Measurements from ENCODE around the gene ACE. TPM values are rescaled to one million over a fixed set of nuclear protein-coding genes. Genes with fewer than 3 reads are reported as not detected.
A peak's percentile ranks its signal among the peaks of the same experiment; 100 is the strongest.

The ACE gene
- 244 TPM for polyA plus RNA-seq
- long read RNA-seq, donor 1, full-length matches to known transcripts, result 7 of 12 reads
- long read RNA-seq, donor 1, partial matches to known transcripts, result 5 of 12 reads
- long read RNA-seq, donor 1, other reads (novel, unspliced or antisense), result 0 of 12 reads
- long read RNA-seq, donor 2, full-length matches to known transcripts, result 17 of 190 reads
- long read RNA-seq, donor 2, partial matches to known transcripts, result 173 of 190 reads
- long read RNA-seq, donor 2, other reads (novel, unspliced or antisense), result 0 of 190 reads
- long read RNA-seq, donor 3, result 0 reads
- long read RNA-seq, donor 4, full-length matches to known transcripts, result 3 of 12 reads
- long read RNA-seq, donor 4, partial matches to known transcripts, result 9 of 12 reads
- long read RNA-seq, donor 4, other reads (novel, unspliced or antisense), result 0 of 12 reads
- long read RNA-seq, donor 5, full-length matches to known transcripts, result 3 of 3 reads
- long read RNA-seq, donor 5, partial matches to known transcripts, result 0 of 3 reads
- long read RNA-seq, donor 5, other reads (novel, unspliced or antisense), result 0 of 3 reads
- long read RNA-seq, donor 6, full-length matches to known transcripts, result 24 of 200 reads
- long read RNA-seq, donor 6, partial matches to known transcripts, result 176 of 200 reads
- long read RNA-seq, donor 6, other reads (novel, unspliced or antisense), result 0 of 200 reads
- long read RNA-seq, donor 7, result 0 reads
- long read RNA-seq, donor 8, full-length matches to known transcripts, result 17 of 118 reads
- long read RNA-seq, donor 8, partial matches to known transcripts, result 101 of 118 reads
- long read RNA-seq, donor 8, other reads (novel, unspliced or antisense), result 0 of 118 reads
- long read RNA-seq, donor 9, full-length matches to known transcripts, result 7 of 42 reads
- long read RNA-seq, donor 9, partial matches to known transcripts, result 35 of 42 reads
- long read RNA-seq, donor 9, other reads (novel, unspliced or antisense), result 0 of 42 reads
- long read RNA-seq, donor 10, full-length matches to known transcripts, result 14 of 59 reads
- long read RNA-seq, donor 10, partial matches to known transcripts, result 45 of 59 reads
- long read RNA-seq, donor 10, other reads (novel, unspliced or antisense), result 0 of 59 reads
- long read RNA-seq, donor 11, full-length matches to known transcripts, result 17 of 45 reads
- long read RNA-seq, donor 11, partial matches to known transcripts, result 28 of 45 reads
- long read RNA-seq, donor 11, other reads (novel, unspliced or antisense), result 0 of 45 reads

DNA sequence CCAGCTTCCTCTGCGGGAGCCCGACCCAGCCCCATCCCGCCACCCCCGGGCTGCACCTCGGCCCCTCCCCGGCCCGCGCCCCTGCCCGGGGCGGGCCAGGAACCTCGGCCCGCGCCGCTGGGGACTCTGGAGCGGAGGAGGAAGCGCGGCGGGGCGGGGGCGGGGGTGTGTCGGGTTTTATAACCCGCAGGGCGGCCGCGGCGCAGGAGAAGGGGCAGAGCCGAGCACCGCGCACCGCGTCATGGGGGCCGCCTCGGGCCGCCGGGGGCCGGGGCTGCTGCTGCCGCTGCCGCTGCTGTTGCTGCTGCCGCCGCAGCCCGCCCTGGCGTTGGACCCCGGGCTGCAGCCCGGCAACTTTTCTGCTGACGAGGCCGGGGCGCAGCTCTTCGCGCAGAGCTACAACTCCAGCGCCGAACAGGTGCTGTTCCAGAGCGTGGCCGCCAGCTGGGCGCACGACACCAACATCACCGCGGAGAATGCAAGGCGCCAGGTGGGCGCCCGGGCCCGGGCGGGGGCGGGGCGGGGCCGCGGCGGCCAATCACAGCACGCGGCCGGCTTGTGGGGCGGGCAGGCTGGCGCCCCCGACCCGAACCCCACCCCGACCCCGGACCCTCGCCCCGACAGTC lies at the start of gene ACE:
TSS of gene ACE (plus strand) at position 208 of the 626 bp plus-strand sequence. CDS start at position 242, 34 bp downstream.
- Histone ChIP-seq H3K4me1 (ENCODE audit: control insufficient read depth, insufficient read depth, low read length) (peaks cover 51% of the 10 kb centered on the region), H3K4me3 (ENCODE audit: low read length) (peak within 1 kb of the TSS; percentile 81), H3K9me3 (ENCODE audit: control insufficient read depth, low read depth, low read length) (peaks cover 4% of the 10 kb centered on the region), H3K36me3 (ENCODE audit: control insufficient read depth, insufficient read depth, low read length) (peaks cover 26% of the 10 kb centered on the region), H3K27ac (ENCODE audit: low read length) (peak within 1 kb of the TSS; percentile 97), H3K27me3 (ENCODE audit: control insufficient read depth, insufficient read depth, low read length) (peaks cover 13% of the 10 kb centered on the region)
- peak; percentile 80 to 97 for DNase-seq
- WGBS (ENCODE audit: insufficient coverage, low lambda C conversion rate), result no CpG with 5 or more reads among the region's 78 CpGs

DNA sequence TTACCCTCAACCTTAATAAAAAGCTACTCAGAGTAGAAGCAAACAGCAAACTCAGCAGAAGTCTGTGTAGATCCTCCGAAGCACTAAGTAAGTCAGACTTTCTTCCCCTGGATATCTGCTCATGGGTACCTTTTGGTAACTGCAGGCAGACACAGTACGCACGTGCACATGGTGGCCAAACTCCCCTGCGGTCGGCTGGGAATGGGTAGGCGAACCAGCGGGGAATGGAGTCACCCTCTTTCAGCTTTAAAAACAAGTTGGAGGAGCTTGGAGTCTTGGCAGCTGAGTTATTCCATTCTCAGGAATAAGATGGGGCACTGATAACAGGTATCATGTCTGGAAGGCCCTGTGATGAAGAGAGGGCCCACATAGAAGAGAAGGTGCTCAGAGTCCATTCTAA lies 47.1 kb upstream of the ACE start:
- Histone ChIP-seq H3K9me3 (ENCODE audit: control insufficient read depth, low read depth, low read length) (peaks cover 4% of the 10 kb centered on the region), H3K4me3 (ENCODE audit: low read length) (no peak overlapping the region), H3K27ac (ENCODE audit: low read length) (no peak overlapping the region), H3K27me3 (ENCODE audit: control insufficient read depth, insufficient read depth, low read length) (no peaks in the 10 kb centered on the region), H3K4me1 (ENCODE audit: control insufficient read depth, insufficient read depth, low read length) (peaks cover 27% of the 10 kb centered on the region), H3K36me3 (ENCODE audit: control insufficient read depth, insufficient read depth, low read length) (peaks cover 8% of the 10 kb centered on the region)
- WGBS (ENCODE audit: insufficient coverage, low lambda C conversion rate), result no CpG with 5 or more reads among the region's 7 CpGs
- DNase-seq, result no peak

DNA sequence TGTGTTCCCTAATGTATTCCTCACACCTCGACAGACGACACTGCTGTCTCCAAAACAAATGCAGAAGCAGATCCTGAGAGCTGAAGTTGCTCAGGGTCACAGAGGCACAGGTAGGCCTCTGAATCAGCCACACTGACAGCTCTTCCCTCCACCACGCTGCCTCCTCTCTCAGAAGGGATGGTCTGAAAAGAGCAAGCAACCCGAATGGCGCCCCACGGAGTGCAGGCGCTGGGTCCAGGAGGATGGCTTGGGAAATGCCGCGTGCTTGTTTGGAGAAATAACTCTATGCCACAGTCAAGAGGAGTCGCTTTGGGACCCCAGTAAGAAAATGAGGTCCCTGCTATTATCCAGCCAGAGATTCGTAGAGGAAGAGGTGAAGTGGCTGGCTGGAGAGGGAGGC lies 46.6 kb upstream of the ACE start:
- Histone ChIP-seq H3K9me3 (ENCODE audit: control insufficient read depth, low read depth, low read length) (peaks cover 4% of the 10 kb centered on the region), H3K4me3 (ENCODE audit: low read length) (no peak overlapping the region), H3K27ac (ENCODE audit: low read length) (no peak overlapping the region), H3K4me1 (ENCODE audit: control insufficient read depth, insufficient read depth, low read length) (peaks cover 27% of the 10 kb centered on the region), H3K36me3 (ENCODE audit: control insufficient read depth, insufficient read depth, low read length) (peaks cover 12% of the 10 kb centered on the region), H3K27me3 (ENCODE audit: control insufficient read depth, insufficient read depth, low read length) (no peaks in the 10 kb centered on the region)
- WGBS (ENCODE audit: insufficient coverage, low lambda C conversion rate), result no CpG with 5 or more reads among the region's 11 CpGs
- DNase-seq, result no peak

DNA sequence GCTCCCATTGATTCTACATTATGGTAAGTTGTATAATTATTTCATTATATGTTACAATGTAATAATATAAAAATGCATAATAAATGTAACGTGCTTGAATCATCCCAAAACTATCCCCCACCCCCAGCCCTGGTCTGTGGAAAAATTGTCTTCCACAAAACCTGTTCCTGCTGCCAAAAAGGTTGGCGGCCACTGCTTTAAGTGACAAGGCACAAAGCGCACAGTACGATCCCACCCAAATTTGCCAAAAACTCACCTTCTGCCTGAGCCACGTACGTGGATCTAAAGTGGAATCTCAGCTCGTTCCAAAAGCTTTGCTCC lies 45.3 kb upstream of the ACE start:
- WGBS (ENCODE audit: insufficient coverage, low lambda C conversion rate), result no CpG with 5 or more reads among the region's 7 CpGs
- peak overlapping the region; percentile 71 for H3K27ac ChIP-seq (ENCODE audit: low read length)
- peaks cover 4% of the 10 kb centered on the region for H3K9me3 ChIP-seq (ENCODE audit: control insufficient read depth, low read depth, low read length)
- no peaks in the 10 kb centered on the region for H3K27me3 ChIP-seq (ENCODE audit: control insufficient read depth, insufficient read depth, low read length)
- H3K36me3 ChIP-seq (ENCODE audit: control insufficient read depth, insufficient read depth, low read length), result peaks cover 24% of the 10 kb centered on the region
- H3K4me1 ChIP-seq (ENCODE audit: control insufficient read depth, insufficient read depth, low read length), result peaks cover 27% of the 10 kb centered on the region
- DNase-seq, result no peak
- H3K4me3 ChIP-seq (ENCODE audit: low read length), result no peak overlapping the region

DNA sequence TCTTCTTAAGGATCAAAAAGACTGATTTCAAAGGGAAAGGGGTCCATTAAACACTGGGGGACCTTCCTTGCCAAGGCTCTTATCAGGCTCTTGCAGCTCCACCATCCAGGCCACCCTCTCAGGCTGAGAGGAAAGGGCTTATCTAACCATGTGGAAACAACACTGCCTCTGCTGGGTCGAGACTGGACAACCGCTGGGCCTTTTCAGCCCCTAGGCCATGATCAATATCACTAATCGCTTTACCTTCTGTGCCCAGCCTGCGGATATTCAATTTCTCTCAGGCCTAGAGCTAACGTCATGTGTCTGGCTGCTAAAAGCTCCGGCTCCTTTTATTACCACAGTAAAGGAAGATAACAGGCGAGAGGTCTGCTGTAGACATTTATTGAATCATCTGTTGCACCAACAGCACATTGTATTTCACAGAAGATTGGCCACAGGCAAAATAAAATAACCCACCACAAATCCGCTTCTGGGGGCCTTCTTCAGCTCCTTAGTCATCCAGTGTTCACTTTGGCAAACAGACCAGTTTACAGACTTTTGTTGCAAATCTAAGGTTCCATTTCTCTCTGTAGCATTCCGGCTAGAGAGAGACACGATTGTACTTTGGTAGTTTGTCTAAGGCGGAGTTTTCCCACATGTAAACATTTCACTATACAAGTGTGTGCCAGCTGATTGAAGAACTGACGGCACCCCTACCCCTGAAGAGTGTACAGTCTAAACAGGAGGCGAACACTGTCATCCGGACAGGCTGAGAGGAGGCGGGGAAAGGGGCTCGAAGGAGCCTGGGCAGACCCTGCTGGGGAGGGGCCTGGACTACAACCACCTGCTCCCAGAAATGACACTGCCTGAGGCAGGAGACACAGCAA lies 44.7 kb upstream of the ACE start:
- H3K9me3 ChIP-seq (ENCODE audit: control insufficient read depth, low read depth, low read length), result peaks cover 4% of the 10 kb centered on the region
- peaks cover 28% of the 10 kb centered on the region for H3K4me1 ChIP-seq (ENCODE audit: control insufficient read depth, insufficient read depth, low read length)
- H3K27ac ChIP-seq (ENCODE audit: low read length), result peak overlapping the region; percentile 71
- no peak overlapping the region for H3K4me3 ChIP-seq (ENCODE audit: low read length)
- 20% methylated on average over 2 of the region's 16 CpGs for WGBS (ENCODE audit: insufficient coverage, low lambda C conversion rate)
- H3K36me3 ChIP-seq (ENCODE audit: control insufficient read depth, insufficient read depth, low read length), result peaks cover 29% of the 10 kb centered on the region
- peak; percentile 54 to 90 for DNase-seq
- peaks cover under 1% of the 10 kb centered on the region for H3K27me3 ChIP-seq (ENCODE audit: control insufficient read depth, insufficient read depth, low read length)

DNA sequence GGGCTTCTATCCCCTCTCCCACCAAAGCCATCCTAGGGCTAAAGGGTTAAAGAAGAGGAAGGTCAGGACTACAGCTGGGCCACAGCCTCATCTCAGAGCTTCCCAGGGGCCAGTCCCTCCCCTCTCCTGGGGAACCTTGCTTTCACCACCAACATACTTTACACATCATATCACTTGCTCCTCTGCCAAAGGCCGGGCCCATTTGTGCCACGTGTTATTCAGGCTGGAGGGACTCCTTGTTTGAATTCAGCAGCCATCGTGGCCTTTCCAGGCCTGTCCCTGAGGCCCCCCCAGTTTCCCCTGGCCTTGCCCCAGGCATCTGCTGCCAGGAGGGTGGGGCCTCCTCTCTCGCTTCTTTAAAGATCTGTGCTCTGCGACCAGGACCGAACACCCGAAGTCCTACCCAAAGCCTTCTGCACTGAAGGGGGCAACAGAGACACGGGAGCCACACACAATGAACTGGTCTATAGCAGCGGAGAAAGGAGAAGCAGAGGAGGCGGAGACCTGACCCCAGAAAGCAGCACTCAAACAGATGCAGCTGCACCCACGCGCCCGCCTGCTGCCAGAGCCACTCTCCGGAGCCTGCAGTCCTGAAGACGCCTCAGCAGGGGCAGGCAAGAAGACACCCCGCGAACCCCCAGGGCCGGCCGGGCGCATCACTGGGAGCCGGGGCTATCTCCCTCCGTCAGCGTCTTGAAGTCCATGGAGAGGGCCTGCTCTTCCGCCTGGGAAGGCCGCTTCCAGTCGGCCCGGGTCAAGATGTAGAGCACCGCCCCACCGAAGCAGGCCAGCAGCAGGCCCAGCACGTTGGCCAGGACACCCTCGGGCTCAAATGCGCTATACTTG lies 42.9 kb upstream of the ACE start:
- H3K27me3 ChIP-seq (ENCODE audit: control insufficient read depth, insufficient read depth, low read length), result peaks cover 12% of the 10 kb centered on the region
- peaks cover 4% of the 10 kb centered on the region for H3K9me3 ChIP-seq (ENCODE audit: control insufficient read depth, low read depth, low read length)
- DNase-seq, result no peak
- H3K27ac ChIP-seq (ENCODE audit: low read length), result peak overlapping the region; percentile 71
- no peak overlapping the region for H3K4me3 ChIP-seq (ENCODE audit: low read length)
- peaks cover 29% of the 10 kb centered on the region for H3K36me3 ChIP-seq (ENCODE audit: control insufficient read depth, insufficient read depth, low read length)
- H3K4me1 ChIP-seq (ENCODE audit: control insufficient read depth, insufficient read depth, low read length), result peaks cover 40% of the 10 kb centered on the region
- no CpG with 5 or more reads among the region's 32 CpGs for WGBS (ENCODE audit: insufficient coverage, low lambda C conversion rate)

DNA sequence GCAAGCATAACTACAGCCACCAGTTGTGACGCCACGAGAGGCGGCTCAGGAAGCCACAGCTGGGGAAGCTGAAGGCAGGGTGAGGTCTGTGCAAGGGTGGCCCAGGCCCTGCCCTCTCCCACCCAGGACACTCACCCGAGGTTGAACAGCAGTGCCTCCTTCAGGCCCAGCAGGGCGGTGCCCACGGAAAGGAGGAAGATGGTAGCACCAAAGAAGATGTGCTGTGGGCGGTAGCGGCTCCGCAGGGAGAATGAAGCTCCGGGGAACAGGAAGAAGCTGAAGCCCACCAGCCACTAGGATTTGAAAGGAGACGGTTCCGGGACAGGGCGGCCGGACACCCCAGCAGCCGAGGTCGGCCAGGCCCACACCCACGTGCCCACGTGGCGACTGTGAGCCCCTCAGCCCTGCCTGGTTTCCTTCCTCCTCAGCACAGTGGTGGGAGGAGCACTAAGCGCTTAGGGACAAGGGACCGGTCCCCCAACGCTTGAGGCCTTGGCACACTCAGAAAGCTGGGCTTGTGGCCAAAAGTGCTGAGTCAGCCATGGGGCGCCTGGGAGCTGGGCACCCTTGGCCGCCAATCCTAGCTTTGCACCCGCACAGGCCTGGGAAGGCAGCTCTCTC lies 41.8 kb upstream of the ACE start:
- H3K27me3 ChIP-seq (ENCODE audit: control insufficient read depth, insufficient read depth, low read length), result peaks cover 12% of the 10 kb centered on the region
- H3K36me3 ChIP-seq (ENCODE audit: control insufficient read depth, insufficient read depth, low read length), result peaks cover 29% of the 10 kb centered on the region
- DNase-seq, result no peak
- H3K4me1 ChIP-seq (ENCODE audit: control insufficient read depth, insufficient read depth, low read length), result peaks cover 40% of the 10 kb centered on the region
- WGBS (ENCODE audit: insufficient coverage, low lambda C conversion rate), result 80% methylated on average over 2 of the region's 25 CpGs
- H3K27ac ChIP-seq (ENCODE audit: low read length), result no peak overlapping the region
- H3K9me3 ChIP-seq (ENCODE audit: control insufficient read depth, low read depth, low read length), result peaks cover 4% of the 10 kb centered on the region
- H3K4me3 ChIP-seq (ENCODE audit: low read length), result no peak overlapping the region

DNA sequence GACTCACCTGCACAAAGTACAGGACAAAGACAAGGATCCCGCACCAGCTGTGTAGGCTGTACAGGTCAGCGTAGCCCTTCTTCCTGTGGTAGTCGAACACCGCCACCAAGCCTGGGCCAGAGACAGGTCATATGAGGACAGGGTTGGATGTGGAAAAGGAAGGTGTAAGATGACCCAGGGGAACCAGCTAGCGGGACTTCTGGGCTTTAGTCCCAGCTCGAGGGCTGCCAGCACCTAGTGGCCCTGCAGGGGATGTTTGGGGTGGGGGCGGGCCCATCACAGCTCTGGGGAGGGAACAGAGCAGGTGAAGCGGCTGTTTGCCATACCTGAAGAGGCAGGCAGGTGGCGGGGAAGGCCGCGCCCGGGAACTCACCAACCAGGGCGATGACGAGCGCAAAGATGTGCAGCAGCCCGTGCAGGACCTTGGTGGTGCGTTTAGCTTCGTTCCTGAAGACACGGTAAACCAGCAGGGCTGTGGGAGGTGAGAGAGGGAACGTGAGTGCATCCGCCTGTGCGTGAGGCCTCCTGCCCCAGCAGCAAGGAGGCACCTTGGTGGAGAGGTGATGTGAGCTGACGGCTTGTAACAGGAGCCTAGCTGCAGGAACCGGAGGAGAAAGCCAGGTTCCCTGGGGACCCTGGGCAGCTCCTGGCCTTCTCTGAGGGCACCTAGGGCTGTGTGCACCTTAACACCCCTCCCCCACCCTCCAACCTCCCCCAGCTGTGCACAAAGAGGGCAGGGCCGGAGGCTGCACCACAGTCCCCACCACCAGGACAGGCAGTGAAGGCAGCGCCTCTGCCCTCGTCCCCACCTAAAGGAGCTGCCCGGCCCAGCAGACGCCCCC lies 41.0 kb upstream of the ACE start:
- DNase-seq, result no peak
- H3K4me1 ChIP-seq (ENCODE audit: control insufficient read depth, insufficient read depth, low read length), result peaks cover 47% of the 10 kb centered on the region
- H3K36me3 ChIP-seq (ENCODE audit: control insufficient read depth, insufficient read depth, low read length), result peaks cover 29% of the 10 kb centered on the region
- peaks cover 4% of the 10 kb centered on the region for H3K9me3 ChIP-seq (ENCODE audit: control insufficient read depth, low read depth, low read length)
- no peak overlapping the region for H3K4me3 ChIP-seq (ENCODE audit: low read length)
- WGBS (ENCODE audit: insufficient coverage, low lambda C conversion rate), result no CpG with 5 or more reads among the region's 29 CpGs
- no peak overlapping the region for H3K27ac ChIP-seq (ENCODE audit: low read length)
- H3K27me3 ChIP-seq (ENCODE audit: control insufficient read depth, insufficient read depth, low read length), result peaks cover 12% of the 10 kb centered on the region
